GM19395 (cell line): ENCODE data around the gene DUSP15.

Source experiments
- ATAC-seq: cut with Tn5 transposase; IDR thresholded peaks from one replicate; pipeline ENCODE4 v1.9.1; 2021; ENCODE audit warnings: mild to moderate bottlenecking, moderate library complexity; ENCODE audit not compliant: unreplicated experiment

The DUSP15 gene

DNA sequence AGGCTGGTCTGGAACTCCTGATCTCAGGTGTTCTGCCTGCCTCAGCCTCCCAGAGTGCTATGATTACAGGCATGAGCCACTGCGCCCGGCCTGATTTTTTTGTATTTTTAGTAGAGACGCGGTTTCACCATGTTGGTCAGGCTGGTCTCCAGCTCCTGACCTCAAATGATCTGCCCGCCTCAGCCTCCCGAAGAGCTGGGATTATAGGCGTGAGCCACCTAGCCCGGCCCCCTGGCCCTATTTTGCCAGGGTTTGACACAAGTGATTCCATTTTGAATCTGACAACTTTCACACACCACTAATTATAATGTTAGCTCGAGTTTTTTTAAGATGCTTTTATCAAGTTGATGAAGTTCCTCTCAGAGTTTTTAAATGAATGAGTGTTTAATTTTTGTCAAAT, 25.7 kb upstream of the DUSP15 start:
- no peak for ATAC-seq

DNA sequence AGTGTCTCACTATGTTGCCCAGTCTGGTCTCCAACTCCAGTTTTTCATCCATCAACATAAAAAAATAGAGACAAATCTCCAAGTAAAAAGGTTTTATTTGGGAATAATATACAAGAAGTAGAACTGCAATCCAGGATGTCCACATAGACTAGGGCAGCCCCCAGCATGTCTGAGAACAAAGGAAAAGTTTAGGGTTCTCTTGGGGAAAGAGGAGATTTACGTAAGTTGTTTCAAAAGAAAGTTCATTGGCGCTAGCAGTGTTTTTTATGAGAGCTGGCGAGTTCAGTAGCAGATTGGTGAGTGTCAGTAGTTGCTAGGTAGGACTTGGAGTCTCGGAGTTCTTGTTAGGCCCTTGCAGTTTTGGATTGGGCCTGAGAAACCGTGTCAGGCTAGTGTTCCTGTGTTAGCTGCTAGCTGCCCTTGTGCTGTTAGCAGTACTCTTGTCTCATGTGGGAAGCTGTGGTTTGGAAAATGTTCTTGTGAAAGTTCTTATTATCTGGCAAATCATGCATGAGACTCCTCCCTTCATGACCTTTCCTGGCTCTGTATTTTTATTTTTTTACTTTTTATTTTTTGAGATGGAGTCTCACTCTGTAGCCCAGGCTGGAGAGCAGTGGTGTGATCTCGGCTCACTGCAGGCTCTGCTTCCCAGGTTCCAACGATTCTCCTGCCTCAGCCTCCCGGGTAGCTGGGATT, 24.8 kb upstream of the DUSP15 start:
- ATAC-seq = peak; percentile 99

DNA sequence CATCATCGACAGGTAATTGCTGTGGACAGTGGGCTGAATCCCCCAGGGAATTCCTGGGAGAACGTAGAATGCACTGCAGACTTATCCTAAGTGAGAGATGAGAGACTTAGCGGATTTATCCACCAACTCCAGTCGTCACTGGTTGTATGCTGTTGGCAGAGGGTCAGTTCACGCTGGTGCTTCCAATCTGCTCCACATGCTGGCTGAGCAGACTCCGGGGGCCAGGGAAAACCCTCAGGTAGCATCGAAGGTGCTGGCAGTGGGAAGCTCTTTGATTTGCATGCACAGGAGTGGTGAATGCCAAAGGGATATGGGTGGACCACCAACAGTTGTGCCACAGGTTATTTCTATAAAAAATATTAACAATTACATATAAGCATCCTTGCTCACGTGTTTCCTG, 20.3 kb upstream of the DUSP15 start:
- ATAC-seq = no peak

DNA sequence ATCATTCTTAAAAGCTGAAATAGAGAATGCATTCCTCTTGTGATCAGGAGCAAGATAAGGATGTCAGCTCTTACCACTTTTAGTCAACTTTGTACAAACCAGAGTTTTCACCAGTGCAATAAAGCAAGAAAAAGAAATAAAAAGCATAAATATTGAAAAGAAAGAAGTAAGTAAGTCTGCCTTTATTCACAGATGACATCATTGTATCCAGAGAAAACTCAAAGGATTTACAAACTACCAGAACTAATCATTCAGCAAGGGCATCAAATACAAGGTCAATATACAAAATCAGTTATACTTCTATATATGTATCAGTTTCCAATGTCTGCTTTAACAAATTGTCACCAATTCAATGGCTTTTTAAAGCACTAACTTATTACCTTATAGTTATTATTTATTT, 13.5 kb upstream of the DUSP15 start:
- no peak for ATAC-seq

DNA sequence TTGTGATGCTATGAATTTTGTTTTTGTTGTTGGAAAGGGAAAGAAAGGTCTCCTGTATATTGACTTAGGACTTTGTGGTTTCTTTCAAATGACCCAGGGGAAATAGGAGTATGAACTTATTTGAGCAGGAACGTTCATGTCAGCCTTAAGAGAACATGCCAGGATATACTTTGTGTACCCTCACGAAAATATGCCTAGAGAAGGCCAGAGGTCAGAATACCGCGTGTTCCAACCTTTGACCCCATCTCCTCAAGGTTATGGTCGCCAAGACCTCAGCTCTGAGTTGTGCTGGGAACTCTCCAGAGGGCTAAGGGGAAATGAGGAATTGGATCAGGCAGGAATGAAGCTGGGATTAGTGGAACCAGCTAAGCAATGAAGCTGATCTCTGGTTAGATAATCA, 11.6 kb upstream of the DUSP15 start:
- no peak for ATAC-seq

DNA sequence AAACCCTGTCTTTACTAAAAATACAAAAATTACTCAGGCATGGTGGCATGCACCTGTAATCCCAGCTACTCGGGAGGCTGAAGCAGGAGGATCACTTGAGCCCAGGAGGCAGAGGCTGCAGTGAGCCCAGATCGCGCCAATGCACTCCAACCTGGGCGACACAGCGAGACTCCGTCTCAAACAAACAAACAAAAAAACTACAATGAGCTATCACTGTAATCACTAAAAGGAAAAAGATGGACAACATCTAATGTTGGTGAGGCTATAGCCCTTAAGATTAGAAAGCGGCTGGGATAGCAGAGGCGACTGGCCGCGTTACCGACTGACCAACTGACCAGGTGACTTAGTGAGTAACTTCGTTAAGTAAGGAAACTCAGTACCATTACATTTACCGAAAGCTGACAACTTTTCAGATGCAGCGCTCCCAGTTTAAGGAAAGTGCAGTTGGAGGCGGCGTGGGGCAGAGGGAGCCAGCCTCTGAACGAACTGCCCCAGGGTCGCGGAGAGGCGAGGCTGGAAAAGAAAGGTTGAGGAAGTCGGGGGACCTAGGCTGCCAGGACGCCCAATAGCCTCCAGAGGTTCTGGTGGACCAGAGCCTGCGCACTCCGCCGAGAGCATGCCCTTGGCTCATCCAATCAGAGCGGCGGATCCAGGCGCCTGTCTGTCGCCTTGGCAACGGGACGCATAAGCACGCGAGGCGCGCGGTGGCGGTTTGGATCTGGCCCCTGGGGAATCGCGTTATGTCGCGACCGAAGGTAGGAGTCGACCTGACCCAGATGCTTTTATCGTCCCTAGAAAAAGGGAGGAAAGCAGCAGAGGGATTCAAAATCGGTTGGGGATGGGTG, 9.0 kb upstream of the DUSP15 start:
- ATAC-seq = peak; percentile 84

DNA sequence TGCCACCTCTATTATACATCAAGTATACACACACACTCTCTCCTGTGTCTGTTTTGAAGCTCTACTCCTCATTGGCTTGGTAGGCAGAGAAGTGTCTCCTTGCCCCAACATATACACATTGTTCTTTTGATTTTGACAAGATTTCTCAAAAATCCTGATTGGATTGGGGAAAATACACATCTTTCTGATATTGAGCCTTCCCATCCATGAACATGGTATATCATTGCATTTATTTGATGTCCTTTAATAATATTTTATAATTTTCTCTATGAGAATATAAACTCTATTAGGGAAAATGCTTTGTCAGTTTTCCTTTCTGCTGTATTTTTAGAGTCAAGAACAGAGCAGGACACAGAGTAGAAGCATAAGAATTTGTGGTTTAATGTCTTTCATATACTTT, 7.4 kb upstream of the DUSP15 start:
- no peak for ATAC-seq

DNA sequence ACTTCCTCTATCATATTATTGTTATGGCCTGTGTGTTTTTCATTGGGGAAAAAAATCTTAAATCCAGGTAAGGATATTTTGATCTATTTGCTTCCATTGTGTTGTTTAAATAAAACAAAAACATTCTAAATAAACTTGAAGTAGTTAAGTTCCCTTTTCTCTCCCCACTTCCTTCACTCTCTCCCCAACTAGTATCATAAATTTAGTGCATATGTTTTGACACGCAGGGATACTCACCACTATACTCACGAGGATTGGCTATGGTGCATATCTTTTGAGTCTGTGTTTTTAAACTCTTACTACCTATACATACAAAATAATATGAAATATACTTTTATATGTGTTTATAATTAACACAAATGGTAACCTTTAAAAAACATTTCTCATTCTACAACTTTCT, 5.3 kb upstream of the DUSP15 start:
- no peak for ATAC-seq

DNA sequence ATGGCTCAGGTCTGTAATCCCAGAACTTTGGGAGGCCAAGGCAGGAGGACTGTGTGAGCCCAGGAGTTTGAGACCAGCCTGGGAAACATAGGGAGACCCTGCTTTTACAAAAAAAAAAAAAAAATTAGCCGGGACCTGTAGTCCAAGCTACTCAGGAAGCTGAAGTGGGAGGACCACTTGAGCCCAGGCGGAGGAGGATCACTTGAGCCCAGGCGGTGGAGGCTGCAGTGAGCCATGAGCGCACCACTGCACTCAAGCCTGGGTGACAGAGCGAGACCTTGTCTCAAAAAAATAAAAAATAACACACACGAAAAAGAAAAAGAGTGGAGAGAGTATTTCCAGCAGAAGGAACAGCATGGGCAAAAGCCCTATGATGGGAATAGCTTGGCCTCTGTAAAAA, 2.1 kb upstream of the DUSP15 start:
- ATAC-seq = no peak

DNA sequence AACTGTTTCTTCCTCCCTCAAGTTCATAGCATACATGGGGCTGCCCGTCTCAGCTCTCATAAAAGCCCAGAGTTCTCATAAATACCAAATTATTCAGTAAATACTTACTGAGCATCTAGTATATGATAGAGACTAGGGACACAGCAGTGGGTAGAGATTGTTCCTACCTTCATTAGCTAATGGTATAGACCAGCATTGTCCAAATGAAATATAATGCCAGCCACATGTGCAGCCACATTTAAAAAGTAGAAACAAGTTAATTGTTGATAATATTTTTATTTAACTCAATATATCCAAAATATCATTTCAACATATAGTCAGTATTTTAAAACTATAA, 1.3 kb upstream of the DUSP15 start:
- ATAC-seq = no peak

DNA sequence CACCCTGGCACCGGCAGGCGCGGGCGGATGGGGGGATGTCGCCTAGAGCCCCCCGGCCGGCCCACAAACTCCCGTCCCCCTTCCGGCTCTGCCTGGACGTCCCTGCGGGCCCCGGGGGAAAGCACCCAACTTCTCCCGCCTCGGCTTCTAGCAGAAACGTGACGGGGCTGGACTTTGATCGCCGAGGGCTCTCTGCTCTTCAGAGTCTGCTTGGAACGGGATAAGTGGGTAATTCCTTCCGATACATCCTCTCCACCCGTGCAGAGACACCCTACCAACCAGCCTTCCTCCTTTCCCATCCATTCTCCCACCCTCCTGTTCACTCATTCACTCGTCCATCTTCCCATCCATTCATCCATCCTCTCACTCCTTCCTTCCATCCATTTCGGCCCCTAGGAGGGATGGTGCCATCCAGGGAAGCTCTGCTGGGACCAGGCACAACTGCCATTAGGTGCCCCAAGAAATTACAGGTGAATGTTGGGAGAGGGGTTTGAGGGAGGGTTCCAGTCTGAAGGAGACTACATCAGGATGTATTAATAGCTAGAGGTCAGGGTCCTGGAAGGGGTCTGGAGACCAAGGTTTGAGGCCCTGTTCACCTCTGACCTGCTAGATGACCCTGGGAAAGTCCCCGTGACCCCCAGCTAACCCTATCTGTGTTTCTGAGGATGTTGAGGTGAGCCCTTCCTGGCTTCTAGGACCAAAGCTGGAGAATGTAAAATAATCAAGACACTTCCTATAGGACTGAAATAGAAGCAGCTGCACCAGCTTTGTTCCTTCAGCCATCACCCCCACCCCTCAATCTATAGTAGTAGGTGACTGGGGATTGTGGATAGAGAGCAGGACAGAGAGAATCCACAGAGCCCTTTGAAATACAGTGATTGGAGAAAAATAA, 645 bp upstream of the DUSP15 start:
- no peak for ATAC-seq

DNA sequence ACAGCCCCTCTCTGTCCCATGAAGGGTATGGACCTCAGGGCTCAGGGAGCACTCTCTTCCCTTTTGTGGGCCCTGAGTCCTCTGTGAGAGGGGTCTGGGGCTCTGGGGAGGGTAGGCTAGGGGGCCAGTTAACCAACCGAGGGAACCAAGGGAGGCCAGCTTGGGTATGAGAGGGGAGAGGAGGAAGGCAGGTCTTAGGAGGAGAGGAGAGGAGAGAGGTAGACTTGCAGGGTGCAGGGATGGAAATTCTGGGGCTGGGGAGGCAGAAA, 720 bp downstream of the DUSP15 start:
- ATAC-seq = no peak

DNA sequence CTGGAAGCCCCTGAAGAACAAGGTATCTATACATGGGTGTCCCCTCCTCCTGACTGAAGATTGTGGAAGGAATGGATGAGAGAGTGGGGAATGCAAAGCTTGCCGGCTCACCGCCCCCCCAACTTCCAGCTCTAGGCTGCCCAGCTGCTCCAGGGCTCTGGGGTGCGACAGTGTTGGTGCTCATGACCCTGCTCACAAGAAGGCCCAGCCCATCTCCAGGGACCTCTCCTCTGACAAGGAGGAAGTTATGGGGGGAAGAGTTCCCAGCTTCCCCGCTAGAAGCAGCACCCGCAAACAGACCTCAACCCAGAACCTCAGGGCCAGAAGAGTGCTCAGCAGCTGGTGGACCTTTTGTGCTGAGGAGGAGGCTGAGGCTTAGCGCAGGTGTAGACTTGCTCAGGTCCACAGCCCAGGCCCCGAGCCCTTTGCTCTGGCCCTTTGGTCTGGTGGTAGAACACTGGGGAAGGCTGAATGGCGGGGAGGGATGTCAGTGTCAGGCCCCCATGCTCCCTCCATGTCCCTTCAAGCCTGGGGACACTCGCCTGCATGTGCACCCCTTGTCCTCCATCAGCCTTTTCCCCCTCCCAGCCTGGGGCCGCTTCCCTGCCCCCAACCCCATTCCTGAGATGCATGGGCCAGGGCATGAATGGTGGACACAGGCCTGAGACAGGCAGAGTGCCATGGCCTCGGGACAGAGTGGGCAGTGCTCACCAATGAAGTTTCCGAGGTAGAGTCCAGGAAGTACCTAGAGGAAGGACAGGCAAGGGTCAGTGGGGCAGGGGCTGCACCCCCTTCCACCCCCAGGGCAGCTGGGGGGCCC, 1.3 kb downstream of the DUSP15 start:
- no peak for ATAC-seq

DNA sequence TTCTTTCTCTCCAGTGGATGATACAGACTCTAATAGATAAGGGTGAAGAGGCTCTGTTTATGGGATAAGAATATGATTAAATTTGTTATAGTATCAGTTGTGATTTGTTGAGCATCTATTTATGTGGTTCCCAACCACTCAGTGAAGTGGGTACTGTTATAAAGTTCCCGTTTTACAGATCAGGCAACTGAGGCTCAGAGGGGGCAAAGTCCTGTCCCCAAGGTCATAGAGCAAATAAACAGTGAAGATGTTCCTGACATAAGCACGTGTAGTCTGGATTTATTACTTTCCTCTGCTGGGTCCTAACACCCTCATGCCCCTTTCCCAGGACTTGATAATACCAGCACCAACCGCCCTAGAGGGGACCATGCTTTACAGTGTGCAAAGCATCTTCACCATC, 4.1 kb downstream of the DUSP15 start:
- ATAC-seq = no peak

DNA sequence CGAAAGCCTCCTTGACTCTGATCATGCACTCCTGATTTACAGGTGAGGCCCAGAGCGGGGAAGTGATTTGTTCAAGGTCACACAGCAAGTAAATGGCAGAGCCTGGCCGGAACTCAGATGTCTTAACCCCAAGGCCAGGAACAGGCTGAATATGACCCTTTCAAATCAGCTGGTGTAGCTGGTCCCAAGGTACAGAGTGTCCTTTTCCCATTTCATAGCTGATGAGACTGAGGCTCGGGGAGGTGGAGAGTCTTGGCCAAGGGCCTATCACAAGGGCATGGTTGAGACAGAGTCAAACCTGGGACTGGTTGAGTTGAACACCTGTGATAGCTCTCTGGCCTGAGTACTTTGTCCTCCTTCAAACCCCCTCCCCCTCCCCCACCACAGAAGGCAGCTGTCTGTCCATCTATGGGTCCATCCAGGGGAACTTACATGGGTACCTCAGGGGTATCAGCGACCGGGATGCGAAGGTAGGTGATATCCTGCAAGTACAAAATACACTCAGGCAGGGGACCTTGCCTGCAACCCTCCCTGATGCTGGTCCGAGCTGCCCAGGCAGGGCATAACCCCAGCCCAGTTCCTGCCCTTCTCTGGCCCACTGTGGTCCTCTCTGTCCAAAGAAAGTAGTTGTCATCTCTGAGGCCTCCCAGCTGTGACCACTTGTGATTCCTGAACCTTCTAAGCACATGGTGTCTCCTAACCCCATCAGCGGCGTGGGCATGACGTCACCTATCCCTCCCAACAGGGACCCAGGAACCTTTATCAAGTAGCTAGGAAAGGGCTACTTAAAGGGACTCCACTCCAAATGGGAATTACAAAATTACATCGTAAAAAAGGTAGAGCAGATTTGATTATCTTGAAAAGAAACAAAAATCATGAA, 5.6 kb downstream of the DUSP15 start:
- no peak for ATAC-seq

DNA sequence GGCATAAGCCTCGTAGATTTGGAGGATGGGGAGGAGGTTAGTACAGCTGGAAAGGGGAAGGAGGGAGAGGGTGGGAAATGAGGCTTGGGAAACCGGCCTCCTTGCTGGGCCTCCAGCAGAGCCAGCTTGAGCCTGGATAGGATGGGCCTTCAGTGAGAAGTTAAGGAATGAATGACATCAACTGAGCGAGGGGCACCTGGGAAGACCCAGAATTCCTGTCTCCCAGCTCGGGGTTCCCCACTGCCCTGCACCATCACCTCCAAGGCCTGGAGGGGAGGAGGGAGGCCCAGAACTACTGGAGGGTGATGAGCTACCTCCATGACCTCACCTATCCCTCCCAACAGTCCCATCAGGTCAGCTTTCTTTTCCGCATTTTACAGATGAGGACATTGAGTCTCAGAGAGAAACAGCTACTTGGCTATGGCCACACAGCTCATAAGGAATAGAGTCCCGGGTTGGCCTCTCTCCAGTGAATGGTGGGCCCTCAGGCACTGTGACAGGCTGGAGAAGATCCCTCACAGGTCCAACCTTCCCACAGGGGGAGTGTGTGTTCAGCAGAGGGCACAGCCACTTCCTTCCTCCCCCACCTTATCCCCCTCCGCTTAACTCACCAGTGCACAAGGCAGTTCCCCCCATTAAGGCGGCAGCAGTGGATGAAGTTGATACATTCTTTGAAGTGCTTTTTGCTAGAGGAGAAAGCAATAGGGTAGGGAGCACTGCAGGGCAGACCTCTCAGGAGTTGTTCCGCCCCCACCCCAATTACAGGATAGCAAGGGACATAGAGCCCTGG, 6.8 kb downstream of the DUSP15 start:
- ATAC-seq = no peak

DNA sequence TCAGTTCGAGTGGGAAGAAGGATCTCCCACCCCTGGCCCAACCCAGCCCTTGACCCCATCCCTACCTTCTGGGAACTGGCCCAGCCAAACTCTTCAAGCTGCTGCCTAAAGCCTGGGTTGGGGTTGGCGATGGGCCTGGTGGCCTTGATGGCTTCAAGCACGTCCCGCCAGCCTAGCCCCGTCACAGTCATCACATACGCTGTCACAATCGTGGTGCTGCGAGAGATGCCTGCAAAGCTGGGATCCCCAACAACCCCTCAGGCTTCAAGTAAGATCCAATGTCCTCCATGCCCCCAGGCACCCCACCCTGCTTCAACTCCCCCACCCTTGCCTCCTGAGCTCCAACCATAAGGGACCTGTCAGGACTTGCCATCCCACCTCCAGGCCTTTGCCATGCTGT, 7.8 kb downstream of the DUSP15 start:
- no peak for ATAC-seq

DNA sequence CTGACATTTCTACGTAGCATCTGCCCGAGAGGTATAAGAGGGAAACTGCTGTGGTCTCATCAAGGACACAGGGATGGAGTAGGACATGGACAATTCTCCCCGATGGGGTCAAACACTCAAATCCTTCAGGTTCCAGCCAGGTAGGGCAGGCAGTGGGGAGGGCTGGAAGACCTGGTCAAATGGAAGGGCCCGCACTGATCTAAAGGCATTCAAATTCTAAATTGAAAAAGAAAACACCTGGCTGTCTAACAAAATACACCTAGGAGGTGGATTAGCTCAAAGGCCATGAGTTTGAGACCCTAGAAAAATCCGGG, 8.2 kb downstream of the DUSP15 start:
- no peak for ATAC-seq

DNA sequence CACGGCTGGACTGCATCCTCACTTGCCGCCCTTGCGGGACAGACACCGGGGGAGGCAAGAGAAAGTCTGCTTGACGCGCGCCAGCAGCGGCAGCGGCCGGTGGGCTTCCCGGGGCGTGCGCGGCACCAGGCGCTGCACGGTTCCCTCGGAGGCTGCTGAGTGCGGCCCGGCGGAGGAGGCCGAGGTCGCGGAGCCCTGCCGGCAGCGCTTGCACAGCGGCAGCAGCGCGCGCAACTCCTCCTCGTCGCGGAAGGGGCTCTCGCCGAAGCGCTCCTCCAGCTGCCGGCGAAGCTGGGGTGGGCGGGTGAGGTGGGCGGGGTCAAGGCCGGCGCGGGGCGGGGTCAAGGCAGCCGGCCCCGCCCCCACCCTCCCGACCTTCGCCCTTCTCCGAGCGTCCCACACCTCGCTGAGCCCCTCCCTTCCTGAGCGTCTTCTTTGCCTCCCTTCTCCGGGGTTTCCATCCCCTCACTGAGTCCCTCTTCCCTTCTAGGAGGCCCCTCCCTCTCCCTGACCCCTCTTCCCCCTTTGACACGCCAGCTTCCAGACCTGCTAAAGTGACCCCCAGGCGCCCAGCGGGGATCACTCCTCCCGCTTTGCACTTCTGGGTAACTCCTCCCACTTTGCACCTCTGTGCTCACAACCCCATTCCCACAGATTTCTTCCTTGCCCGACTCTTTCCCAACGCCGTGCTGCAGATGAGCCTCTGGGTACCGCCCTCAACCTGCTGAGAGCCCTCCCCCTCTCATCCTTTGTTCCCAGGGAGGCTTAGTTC, 8.8 kb downstream of the DUSP15 start:
- ATAC-seq = peak; percentile 59
